ENCODE results near the gene AIFM1.
A peak's percentile ranks its signal among the peaks of the same experiment; 100 is the strongest.
"Not testable (repeated sequence)": the region's sequence is repeated elsewhere in the genome, so short reads cannot be mapped to it uniquely, and the experiment has no call there.

The AIFM1 gene

DNA sequence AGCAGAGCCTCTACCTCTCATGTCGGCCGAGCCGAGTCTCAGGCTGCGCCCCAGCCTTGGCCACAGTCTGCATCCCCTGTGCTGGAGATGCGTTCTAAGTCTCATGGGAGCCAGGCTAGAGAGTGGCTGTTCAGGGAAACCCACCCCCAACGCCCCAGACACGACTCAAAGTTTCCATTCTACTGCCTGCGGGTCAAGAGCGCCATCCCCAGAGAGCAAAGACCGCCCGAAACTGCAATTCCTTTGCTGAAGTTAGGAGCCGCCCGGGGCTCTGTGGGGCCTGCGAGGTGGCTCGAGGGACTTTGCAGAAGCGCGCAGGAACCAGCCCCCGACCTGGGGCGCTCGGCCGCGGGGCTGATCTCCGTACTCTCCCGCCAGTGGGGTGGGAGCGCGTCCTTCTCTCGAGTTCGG, 45.3 kb downstream of the AIFM1 start:
- TF ChIP-seq, protein P1, sequence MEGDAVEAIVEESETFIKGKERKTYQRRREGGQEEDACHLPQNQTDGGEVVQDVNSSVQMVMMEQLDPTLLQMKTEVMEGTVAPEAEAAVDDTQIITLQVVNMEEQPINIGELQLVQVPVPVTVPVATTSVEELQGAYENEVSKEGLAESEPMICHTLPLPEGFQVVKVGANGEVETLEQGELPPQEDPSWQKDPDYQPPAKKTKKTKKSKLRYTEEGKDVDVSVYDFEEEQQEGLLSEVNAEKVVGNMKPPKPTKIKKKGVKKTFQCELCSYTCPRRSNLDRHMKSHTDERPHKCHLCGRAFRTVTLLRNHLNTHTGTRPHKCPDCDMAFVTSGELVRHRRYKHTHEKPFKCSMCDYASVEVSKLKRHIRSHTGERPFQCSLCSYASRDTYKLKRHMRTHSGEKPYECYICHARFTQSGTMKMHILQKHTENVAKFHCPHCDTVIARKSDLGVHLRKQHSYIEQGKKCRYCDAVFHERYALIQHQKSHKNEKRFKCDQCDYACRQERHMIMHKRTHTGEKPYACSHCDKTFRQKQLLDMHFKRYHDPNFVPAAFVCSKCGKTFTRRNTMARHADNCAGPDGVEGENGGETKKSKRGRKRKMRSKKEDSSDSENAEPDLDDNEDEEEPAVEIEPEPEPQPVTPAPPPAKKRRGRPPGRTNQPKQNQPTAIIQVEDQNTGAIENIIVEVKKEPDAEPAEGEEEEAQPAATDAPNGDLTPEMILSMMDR (IDR thresholded peaks at IDR 0.05; ENCODE audit: low read depth, low read length), result no peak
- H3K4me3 ChIP-seq (ENCODE audit: low read depth, low read length), result no peak overlapping the region

DNA sequence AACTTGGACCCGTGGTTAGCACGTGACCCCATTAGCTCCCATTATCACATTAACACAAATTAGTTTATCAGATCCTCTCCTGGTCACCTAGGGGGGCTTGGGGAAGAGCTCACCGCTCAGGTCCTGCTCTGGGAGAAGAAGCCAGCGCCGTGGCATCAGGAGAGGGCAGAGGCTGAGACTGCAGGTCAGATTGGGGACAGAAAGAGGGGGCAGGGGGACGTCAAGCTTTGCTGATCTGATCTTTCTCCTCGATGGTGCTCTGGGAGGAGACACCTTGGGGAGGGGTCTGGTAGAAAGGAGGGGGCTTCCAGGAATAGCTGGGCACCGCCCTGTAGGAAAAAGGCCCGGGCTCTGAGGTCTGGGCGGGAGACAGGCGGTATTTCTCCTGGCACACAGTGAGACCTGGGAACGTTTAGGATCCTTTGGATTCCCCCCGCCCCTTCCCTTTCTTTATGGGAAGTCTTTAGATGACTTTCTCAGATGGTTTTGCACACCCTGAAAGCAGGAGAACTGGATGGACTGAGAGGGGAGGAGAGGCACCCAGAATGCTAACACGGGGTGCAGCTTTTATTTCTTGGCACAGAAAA, 46.2 kb downstream of the AIFM1 start:
- TF ChIP-seq, protein P1 (IDR thresholded peaks at IDR 0.05; ENCODE audit: low read depth, low read length), result no peak
- H3K4me3 ChIP-seq (ENCODE audit: low read depth, low read length), result peak overlapping the region; percentile 50

DNA sequence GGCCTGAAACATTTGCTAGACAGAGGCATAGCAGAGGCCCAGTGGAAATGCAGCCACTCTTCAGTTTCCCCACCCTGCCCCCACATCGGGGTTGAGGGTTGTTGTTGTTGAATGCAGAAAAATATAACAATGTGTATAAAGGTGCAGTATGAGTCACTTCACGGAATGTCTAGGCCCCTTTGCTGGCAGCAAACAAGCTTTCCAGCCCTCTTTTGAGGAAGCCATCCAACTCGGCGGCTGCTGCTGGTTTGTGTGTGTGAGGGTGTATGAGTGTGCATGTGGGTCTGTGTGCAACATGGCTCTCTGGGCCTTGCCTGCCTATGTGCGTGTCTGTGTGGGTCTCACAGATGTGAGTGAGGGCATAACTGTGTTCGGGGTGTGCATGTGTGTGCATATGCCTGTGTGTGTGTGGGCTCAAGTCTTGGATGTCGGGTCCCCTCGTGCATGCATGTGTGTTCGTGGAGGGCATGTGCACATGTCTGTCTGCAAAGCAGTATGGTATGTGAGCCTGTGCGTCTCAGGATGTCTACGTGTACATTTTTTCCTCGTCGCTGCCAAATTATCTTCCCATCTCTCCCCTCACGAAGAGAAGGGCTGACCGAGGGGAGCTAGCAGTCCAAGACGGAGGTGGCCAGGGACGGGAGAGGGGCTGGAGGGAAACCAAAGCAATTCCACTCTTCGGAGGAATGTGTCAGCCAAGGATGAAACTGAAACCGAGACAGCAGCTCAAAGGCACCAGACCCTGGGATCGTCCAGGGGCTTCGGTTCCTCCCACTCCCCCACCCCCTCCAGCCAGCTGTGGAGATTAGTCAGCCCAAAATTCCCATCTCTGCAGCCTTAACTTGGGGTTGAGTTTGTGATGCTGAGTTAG, 47.0 kb downstream of the AIFM1 start:
- peak overlapping the region; percentile 50 for H3K4me3 ChIP-seq (ENCODE audit: low read depth, low read length)
- TF ChIP-seq, protein P1 (IDR thresholded peaks at IDR 0.05; ENCODE audit: low read depth, low read length), result no peak

DNA sequence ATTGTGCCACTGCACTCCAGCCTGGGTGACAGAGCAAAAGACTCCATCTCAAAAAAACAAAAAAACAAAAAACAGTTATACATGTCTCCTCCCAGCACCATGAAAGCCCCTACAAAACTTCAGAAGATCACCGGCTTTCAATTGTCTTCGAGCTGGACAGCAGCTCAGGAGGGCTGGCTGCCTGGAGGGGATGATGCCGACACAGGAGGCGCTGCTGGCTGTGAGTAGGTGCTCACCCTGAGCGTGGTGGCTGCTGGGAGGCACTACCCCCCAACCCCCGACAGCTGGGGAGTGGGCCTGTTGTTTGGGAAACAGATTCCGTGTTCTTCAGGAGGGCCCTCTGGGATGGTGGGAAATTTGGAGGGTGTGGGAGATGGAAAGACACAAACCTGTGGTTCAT, 48.5 kb downstream of the AIFM1 start:
- TF ChIP-seq, protein P1 (IDR thresholded peaks at IDR 0.05; ENCODE audit: low read depth, low read length), result no peak
- H3K4me3 ChIP-seq (ENCODE audit: low read depth, low read length), result no peak overlapping the region

DNA sequence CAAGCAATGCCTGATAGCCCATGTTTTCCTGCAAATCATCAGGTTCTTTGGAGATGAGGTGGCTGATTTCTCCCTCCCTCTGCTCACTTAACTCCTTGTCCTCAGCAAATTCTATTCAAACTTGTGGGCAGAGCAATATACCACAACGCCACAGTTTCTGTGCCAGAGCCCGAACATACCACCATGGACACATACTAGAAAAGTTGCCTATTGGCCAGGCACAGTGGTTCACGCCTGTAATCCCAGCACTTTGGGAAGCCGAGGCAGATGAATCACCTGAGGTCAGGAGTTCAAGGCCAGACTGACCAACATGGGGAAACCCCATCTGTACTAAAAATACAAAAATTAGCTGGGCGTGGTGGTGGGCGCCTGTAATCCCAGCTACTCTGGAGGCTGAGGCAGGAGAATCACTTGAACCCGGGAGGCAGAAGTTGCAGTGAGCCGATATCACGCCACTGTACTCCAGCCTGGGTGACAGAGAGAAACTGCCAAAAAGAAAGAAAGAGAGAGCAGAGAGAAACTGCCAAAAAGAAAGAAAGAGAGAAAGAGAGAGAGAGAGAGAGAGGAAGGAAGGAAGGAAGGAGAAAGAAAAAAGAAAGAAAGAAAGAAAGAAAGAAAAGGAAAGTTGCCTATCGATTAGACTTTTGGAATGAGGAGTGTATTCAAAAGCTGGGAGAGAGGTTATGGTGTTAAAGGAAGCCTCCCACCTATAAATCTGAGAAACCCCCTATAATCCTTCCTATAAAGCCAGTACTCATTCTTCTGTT, 50.3 kb downstream of the AIFM1 start:
- H3K4me3 ChIP-seq (ENCODE audit: low read depth, low read length), result not testable (repeated sequence)

DNA sequence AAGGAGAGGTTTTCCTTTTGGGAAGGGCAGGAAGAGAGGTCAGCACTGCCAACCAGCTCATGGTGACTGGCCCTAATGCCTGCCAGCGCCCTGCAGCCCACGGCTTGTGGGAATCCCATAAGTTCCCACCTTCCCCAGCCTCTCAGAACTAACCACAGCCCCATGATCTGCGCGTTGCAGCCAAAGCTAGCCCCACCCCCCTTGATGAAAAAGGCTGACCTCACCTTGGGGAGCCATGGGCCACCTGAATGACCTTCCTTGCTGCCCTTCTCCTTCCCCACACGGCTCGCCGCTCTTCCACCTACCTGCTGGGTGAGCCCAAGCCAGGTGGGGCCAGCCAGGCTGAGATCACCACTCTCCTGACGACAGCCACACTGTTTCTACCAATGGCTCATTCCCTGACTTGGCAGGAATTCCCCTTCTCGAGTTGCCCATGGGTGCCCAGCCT, 51.5 kb downstream of the AIFM1 start:
- H3K4me3 ChIP-seq (ENCODE audit: low read depth, low read length), result no peak overlapping the region
- TF ChIP-seq, protein P1 (IDR thresholded peaks at IDR 0.05; ENCODE audit: low read depth, low read length), result no peak

DNA sequence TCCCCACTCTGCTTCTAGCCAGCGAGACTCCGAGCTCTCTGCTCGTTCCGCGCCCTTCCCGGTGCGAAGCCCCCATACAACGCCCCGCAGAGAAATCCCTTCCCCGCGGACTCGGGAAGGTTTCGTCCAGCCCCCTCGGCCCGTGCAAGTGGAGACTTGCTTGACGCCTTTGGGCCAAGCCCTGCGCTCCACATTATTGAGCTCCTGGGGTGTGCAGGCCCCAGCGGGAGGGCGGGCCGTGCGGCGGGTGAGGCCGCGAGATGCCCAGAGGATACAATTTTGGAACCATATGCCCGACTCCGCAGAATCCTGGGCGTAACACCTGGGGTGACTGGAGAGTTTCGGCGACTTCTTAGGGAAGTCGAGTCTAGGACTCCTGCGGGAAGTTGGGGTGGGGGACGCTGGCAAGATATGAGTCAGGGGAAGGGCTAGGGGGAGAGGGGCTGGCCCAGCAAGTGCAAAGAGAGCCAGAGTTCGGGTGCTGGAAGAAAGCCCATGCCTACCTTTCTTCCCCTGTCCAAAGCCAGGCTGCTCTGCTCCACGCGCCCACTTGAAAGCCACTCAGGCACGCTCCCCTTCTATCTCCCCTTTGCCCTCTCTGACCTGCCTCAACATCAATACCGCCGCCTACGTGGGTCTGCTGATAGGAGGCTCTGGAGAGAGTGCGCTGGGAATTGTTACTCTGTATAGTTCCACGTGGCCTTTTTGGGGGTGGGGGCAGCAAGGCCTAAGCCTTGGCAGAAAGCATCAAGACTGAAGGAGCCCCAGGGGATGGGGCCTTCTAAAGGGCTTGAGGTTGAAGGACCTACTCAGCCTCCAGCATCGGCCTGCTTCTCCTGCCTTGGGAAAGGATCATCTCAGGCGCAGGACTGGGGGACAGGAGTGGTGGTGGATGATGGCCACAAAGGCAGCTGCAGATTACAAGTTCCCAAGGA, 54.2 kb downstream of the AIFM1 start:
- peak overlapping the region; percentile 45 for H3K4me3 ChIP-seq (ENCODE audit: low read depth, low read length)
- TF ChIP-seq, protein P1 (IDR thresholded peaks at IDR 0.05; ENCODE audit: low read depth, low read length), result no peak
